HepG2 (cell line): ENCODE results near the gene CDK18. TPM values are rescaled to one million over a fixed set of nuclear protein-coding genes. Genes with fewer than 3 reads are reported as not detected.

ENCODE experiments used
- AFF4 ChIP-seq: sonication (generic); formaldehyde crosslinking; IDR thresholded peaks from 2 replicates; pipeline ENCODE4 v1.4.0; 2020; ENCODE audit warnings: missing genetic modification reagents
- ARNT2 ChIP-seq: sonication (generic); formaldehyde crosslinking; IDR thresholded peaks from 2 replicates; pipeline ENCODE4 v1.8.0; 2022; ENCODE audit warnings: mild to moderate bottlenecking, low read depth, missing genetic modification reagents, moderate library complexity
- ARNTL ChIP-seq: sonication (generic); formaldehyde crosslinking; IDR thresholded peaks from 2 replicates; pipeline ENCODE4 v1.4.0; 2020; ENCODE audit warnings: mild to moderate bottlenecking, missing genetic modification reagents
- HOXA5 ChIP-seq: sonication (generic); formaldehyde crosslinking; IDR thresholded peaks from 2 replicates; pipeline ENCODE4 v1.4.0; 2020; ENCODE audit warnings: missing genetic modification reagents
- IKZF5 ChIP-seq: IDR thresholded peaks from 2 replicates; pipeline ENCODE4 v1.6.1; 2018; ENCODE audit warnings: missing genetic modification reagents, mild to moderate bottlenecking, missing compliant biosample characterization
- ISL2 ChIP-seq: sonication (generic); formaldehyde crosslinking; IDR thresholded peaks from 2 replicates; pipeline ENCODE4 v1.5.0; 2020; ENCODE audit warnings: missing genetic modification reagents
- NFRKB ChIP-seq: fragments of 450-650 bp; IDR thresholded peaks from 2 replicates; pipeline ENCODE4 v1.6.1; 2017
- NR2F1 ChIP-seq, 2 experiments: fragments of 450-650 bp in 1 of 2; formaldehyde crosslinking in 1 of 2; IDR thresholded peaks; 2 replicates each; pipeline versions ENCODE4 v1.5.0 to v1.6.1; 2016 to 2020; ENCODE audit warnings: mild to moderate bottlenecking in 1 of 2, missing compliant biosample characterization in 1 of 2, missing genetic modification reagents in 1 of 2, moderate library complexity in 1 of 2
- REST ChIP-seq, 2 experiments: IDR thresholded peaks; 2 replicates each; pipeline ENCODE4 v1.6.1; 2011 to 2012; ENCODE audit warnings: low read length in 2 of 2, borderline replicate concordance in 1 of 2, low read depth in 1 of 2, mild to moderate bottlenecking in 1 of 2, moderate library complexity in 1 of 2
- SETDB1 ChIP-seq: sonication (generic); formaldehyde crosslinking; IDR thresholded peaks from 2 replicates; pipeline ENCODE4 v1.5.1; 2020; ENCODE audit warnings: missing genetic modification reagents, mild to moderate bottlenecking, borderline replicate concordance
- SIX4 ChIP-seq: sonication (generic); formaldehyde crosslinking; IDR thresholded peaks from 2 replicates; pipeline ENCODE4 v1.4.0; 2020; ENCODE audit warnings: missing genetic modification reagents
- SMARCC2 ChIP-seq: fragments of 450-650 bp; IDR thresholded peaks from 2 replicates; pipeline ENCODE4 v1.6.1; 2017; ENCODE audit warnings: antibody characterized with exemption, mild to moderate bottlenecking
- ZNF317 ChIP-seq: sonication (generic); formaldehyde crosslinking; IDR thresholded peaks from 2 replicates; pipeline ENCODE4 v1.5.0; 2020; ENCODE audit warnings: mild to moderate bottlenecking, missing genetic modification reagents
- ZNF484 ChIP-seq: sonication (generic); formaldehyde crosslinking; IDR thresholded peaks from 2 replicates; pipeline ENCODE4 v1.5.1; 2020; ENCODE audit warnings: mild to moderate bottlenecking, low read depth, missing genetic modification reagents, borderline replicate concordance
- ZNF501 ChIP-seq: sonication (generic); formaldehyde crosslinking; IDR thresholded peaks from 2 replicates; pipeline ENCODE4 v1.5.1; 2020; ENCODE audit warnings: mild to moderate bottlenecking, moderate library complexity, missing genetic modification reagents
- ZNF564 ChIP-seq: sonication (generic); formaldehyde crosslinking; IDR thresholded peaks from 2 replicates; pipeline ENCODE4 v1.8.1; 2023; ENCODE audit warnings: mild to moderate bottlenecking, missing genetic modification reagents
- ZNF816 ChIP-seq: sonication (generic); formaldehyde crosslinking; IDR thresholded peaks from 2 replicates; pipeline ENCODE4 v1.8.0; 2022; ENCODE audit warnings: missing genetic modification reagents, mild to moderate bottlenecking, borderline replicate concordance
- polyA plus RNA-seq, 8 experiments: library from polyadenylated mRNA; depleted of rRNA in 3 of 8; stranded (reverse) in 7 of 8; unstranded in 1 of 8; fragments of >200 nt; fragmentation: Illumina TruSeq in 4 of 8; extraction: Trizol in 4 of 8; gene quantifications; 2 replicates each; pipeline versions ENCODE4 v1.2.1 to v1.2.3, GENCODE V29; 2011 to 2016; ENCODE audit warnings: low read depth in 4 of 8, missing spikeins in 1 of 8, mixed read lengths in 1 of 8; ENCODE audit not compliant: insufficient read depth in 1 of 8
- total RNA-seq, 5 experiments: library from RNA; depleted of rRNA; stranded (reverse); fragments of >200 nt; fragmentation: Illumina TruSeq; extraction: Trizol; gene quantifications; 2 replicates each; pipeline ENCODE4 v1.2.3, GENCODE V29; 2016; ENCODE audit warnings: low read depth in 1 of 5
- TF ChIP-seq, protein P1 (sequence below): sonication (generic); formaldehyde crosslinking; IDR thresholded peaks from 2 replicates; pipeline ENCODE4 v1.5.0; 2020; ENCODE audit warnings: mild to moderate bottlenecking, missing genetic modification reagents

Gene CDK18
- total and polyA plus RNA-seq, 2 of the 13 experiments (the other 11 are each of a cell fraction or from before 2014, with no cell fraction given): 6.4 to 38.8 TPM

- TF ChIP-seq SMARCC2: no peak
- TF ChIP-seq AFF4 (CRISPR knock-in tag): no peak
- no peak for TF ChIP-seq ZNF816 (CRISPR knock-in tag)
- TF ChIP-seq ZNF317: no peak
- no peak for TF ChIP-seq ISL2 (CRISPR knock-in tag)
- TF ChIP-seq NR2F1 (CRISPR knock-in tag; IDR thresholded peaks at IDR 0.05): no peak
- no peak for TF ChIP-seq ZNF501 (CRISPR knock-in tag)
- TF ChIP-seq ARNTL (CRISPR knock-in tag): no peak
- TF ChIP-seq SIX4 (CRISPR knock-in tag): no peak
- TF ChIP-seq ARNT2 (CRISPR knock-in tag): no peak
- TF ChIP-seq IKZF5 (CRISPR knock-in tag): no peak
- TF ChIP-seq ZNF484 (CRISPR knock-in tag): no peak
- TF ChIP-seq SETDB1 (CRISPR knock-in tag): no peak
- TF ChIP-seq NFRKB: no peak
- TF ChIP-seq ZNF564: no peak
- TF ChIP-seq REST (IDR thresholded peaks at IDR 0.05; ENCODE audit: borderline replicate concordance in 1 of 2, low read depth in 1 of 2, low read length in 2 of 2): peak; percentile 89 to 97
- TF ChIP-seq, protein P1, sequence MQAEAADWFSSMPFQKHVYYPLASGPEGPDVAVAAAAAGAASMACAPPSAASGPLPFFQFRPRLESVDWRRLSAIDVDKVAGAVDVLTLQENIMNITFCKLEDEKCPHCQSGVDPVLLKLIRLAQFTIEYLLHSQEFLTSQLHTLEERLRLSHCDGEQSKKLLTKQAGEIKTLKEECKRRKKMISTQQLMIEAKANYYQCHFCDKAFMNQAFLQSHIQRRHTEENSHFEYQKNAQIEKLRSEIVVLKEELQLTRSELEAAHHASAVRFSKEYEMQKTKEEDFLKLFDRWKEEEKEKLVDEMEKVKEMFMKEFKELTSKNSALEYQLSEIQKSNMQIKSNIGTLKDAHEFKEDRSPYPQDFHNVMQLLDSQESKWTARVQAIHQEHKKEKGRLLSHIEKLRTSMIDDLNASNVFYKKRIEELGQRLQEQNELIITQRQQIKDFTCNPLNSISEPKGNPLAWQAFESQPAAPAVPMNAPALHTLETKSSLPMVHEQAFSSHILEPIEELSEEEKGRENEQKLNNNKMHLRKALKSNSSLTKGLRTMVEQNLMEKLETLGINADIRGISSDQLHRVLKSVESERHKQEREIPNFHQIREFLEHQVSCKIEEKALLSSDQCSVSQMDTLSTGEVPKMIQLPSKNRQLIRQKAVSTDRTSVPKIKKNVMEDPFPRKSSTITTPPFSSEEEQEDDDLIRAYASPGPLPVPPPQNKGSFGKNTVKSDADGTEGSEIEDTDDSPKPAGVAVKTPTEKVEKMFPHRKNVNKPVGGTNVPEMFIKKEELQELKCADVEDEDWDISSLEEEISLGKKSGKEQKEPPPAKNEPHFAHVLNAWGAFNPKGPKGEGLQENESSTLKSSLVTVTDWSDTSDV (CRISPR knock-in tag): no peak
- TF ChIP-seq HOXA5 (CRISPR knock-in tag): peak; percentile 67; the same call in 1 of the 2 replicates
Observed at GRCh38 chr1:205458777-205459566, 45.5 kb upstream of the CDK18 start (continued).
